ENCODE results near the gene LRRC74A.

LRRC74A gene

GRCh38 chr14:76826122-76826521 lies at the start of gene LRRC74A:
Gene LRRC74A (plus strand): TSS chr14:76826408. CDS start chr14:76826698, 290 bp downstream.
- no peak for DNase-seq

GRCh38 chr14:76776428-76777251 lies 49.6 kb upstream of the LRRC74A start:
- DNase-seq, result no peak

GRCh38 chr14:76777721-76778120 lies 48.5 kb upstream of the LRRC74A start:
- DNase-seq, result no peak

GRCh38 chr14:76778546-76779215 lies 47.5 kb upstream of the LRRC74A start:
- no peak for DNase-seq

GRCh38 chr14:76779221-76780057 lies 46.8 kb upstream of the LRRC74A start:
- no peak for DNase-seq

GRCh38 chr14:76780058-76780345 lies 46.2 kb upstream of the LRRC74A start:
- DNase-seq, result no peak

GRCh38 chr14:76780360-76780759 lies 45.8 kb upstream of the LRRC74A start:
- DNase-seq, result no peak

- DNase-seq, result no peak
Observed at GRCh38 chr14:76780875-76781647, 45.1 kb upstream of the LRRC74A start.

- no peak for DNase-seq
Observed at GRCh38 chr14:76781648-76782051, 44.6 kb upstream of the LRRC74A start.

- no peak for DNase-seq
Observed at GRCh38 chr14:76782115-76782884, 43.9 kb upstream of the LRRC74A start.

GRCh38 chr14:76782885-76783566 lies 43.2 kb upstream of the LRRC74A start:
- DNase-seq, result no peak

- no peak for DNase-seq
Observed at GRCh38 chr14:76784266-76784874, 41.8 kb upstream of the LRRC74A start.

GRCh38 chr14:76784881-76785280 lies 41.3 kb upstream of the LRRC74A start:
- DNase-seq, result peak; percentile 68

- no peak for DNase-seq
Observed at GRCh38 chr14:76786601-76787000, 39.6 kb upstream of the LRRC74A start.

- no peak for DNase-seq
Observed at GRCh38 chr14:76792422-76792821, 33.8 kb upstream of the LRRC74A start.

GRCh38 chr14:76793324-76793723 lies 32.9 kb upstream of the LRRC74A start:
- no peak for DNase-seq

- no peak for DNase-seq
Observed at GRCh38 chr14:76793956-76794355, 32.3 kb upstream of the LRRC74A start.

GRCh38 chr14:76806446-76806845 lies 19.8 kb upstream of the LRRC74A start:
- DNase-seq, result no peak

- no peak for DNase-seq
Observed at GRCh38 chr14:76808011-76808410, 18.2 kb upstream of the LRRC74A start.

GRCh38 chr14:76808990-76809389 lies 17.2 kb upstream of the LRRC74A start:
- no peak for DNase-seq

- no peak for DNase-seq
Observed at GRCh38 chr14:76810525-76810924, 15.7 kb upstream of the LRRC74A start.

Data from CD4-positive, alpha-beta T cell treated with Interleukin-6 for 4 hours (primary cell).